Mesenchymal stem cell (in vitro differentiated cells and primary cell): ENCODE results near the gene HSH2D. TPM values are rescaled to one million over a fixed set of nuclear protein-coding genes. Genes with fewer than 3 reads are reported as not detected.

Experiments used
- DNase-seq: peaks from one replicate; pipeline ENCODE4 v3.0.0-alpha.2; 2013
- H2AFZ ChIP-seq: one replicate; pipeline ENCODE4 v1.6.1; 2013; ENCODE audit warnings: low read depth, mild to moderate bottlenecking, control low read depth, inconsistent platforms, low read length, moderate library complexity
- H2AK5ac ChIP-seq: 2 replicates; pipeline ENCODE4 v1.6.1; 2013; ENCODE audit warnings: low read length, moderate library complexity, mild to moderate bottlenecking, inconsistent platforms; ENCODE audit not compliant: severe bottlenecking
- H2BK120ac ChIP-seq: one replicate; pipeline ENCODE4 v1.6.1; 2013; ENCODE audit warnings: low read depth, mild to moderate bottlenecking, inconsistent platforms, low read length, moderate library complexity
- H2BK12ac ChIP-seq, 2 experiments: one replicate each; pipeline ENCODE4 v1.6.1; 2013; ENCODE audit warnings: inconsistent platforms in 2 of 2, low read length in 2 of 2, mild to moderate bottlenecking in 2 of 2, moderate library complexity in 2 of 2, control low read depth in 1 of 2
- H2BK15ac ChIP-seq: one replicate; pipeline ENCODE4 v1.6.1; 2013; ENCODE audit warnings: mild to moderate bottlenecking, low read depth, inconsistent platforms; ENCODE audit not compliant: poor library complexity, severe bottlenecking
- H2BK5ac ChIP-seq: 2 replicates; pipeline ENCODE4 v1.6.1; 2013; ENCODE audit warnings: low read depth, mild to moderate bottlenecking, low read length, control low read depth, inconsistent platforms; ENCODE audit not compliant: poor library complexity, severe bottlenecking
- H3K14ac ChIP-seq, 2 experiments: one replicate each; pipeline ENCODE4 v1.6.1; 2013; ENCODE audit warnings: inconsistent platforms in 2 of 2, low read length in 2 of 2, control low read depth in 1 of 2, mild to moderate bottlenecking in 1 of 2, moderate library complexity in 1 of 2
- H3K18ac ChIP-seq, 2 experiments: one replicate each; pipeline ENCODE4 v1.6.1; 2013; ENCODE audit warnings: inconsistent platforms in 2 of 2, low read length in 2 of 2, control low read depth in 1 of 2, low read depth in 1 of 2, mild to moderate bottlenecking in 1 of 2
- H3K23ac ChIP-seq, 2 experiments: one replicate each; pipeline ENCODE4 v1.6.1; 2013; ENCODE audit warnings: inconsistent platforms in 2 of 2, low read length in 2 of 2, mild to moderate bottlenecking in 2 of 2, moderate library complexity in 2 of 2, control low read depth in 1 of 2
- H3K27ac ChIP-seq: 2 replicates; pipeline ENCODE4 v1.5.1; 2013; ENCODE audit warnings: mild to moderate bottlenecking, moderate library complexity, low read length, control low read depth, inconsistent platforms; ENCODE audit not compliant: poor library complexity, severe bottlenecking
- H3K27me3 ChIP-seq, 2 experiments: 2 replicates each; pipeline versions ENCODE4 v1.6.1 to v1.7.0; 2013; ENCODE audit warnings: low read length in 2 of 2, mild to moderate bottlenecking in 2 of 2, moderate library complexity in 2 of 2, control low read depth in 1 of 2, inconsistent platforms in 1 of 2; ENCODE audit not compliant: control insufficient read depth in 1 of 2, insufficient read depth in 1 of 2
- H3K36me3 ChIP-seq, 2 experiments: 2 replicates each; pipeline versions ENCODE4 v1.6.1 to v1.7.0; 2013; ENCODE audit warnings: low read length in 2 of 2, control low read depth in 1 of 2, inconsistent platforms in 1 of 2, low read depth in 1 of 2, mild to moderate bottlenecking in 1 of 2; ENCODE audit not compliant: insufficient read depth in 2 of 2, control insufficient read depth in 1 of 2
- H3K4ac ChIP-seq, 2 experiments: one replicate each; pipeline ENCODE4 v1.6.1; 2013; ENCODE audit warnings: inconsistent platforms in 2 of 2, low read length in 2 of 2, mild to moderate bottlenecking in 2 of 2, moderate library complexity in 2 of 2, control low read depth in 1 of 2, low read depth in 1 of 2
- H3K4me1 ChIP-seq: 2 replicates; pipeline ENCODE4 v1.6.1; 2013; ENCODE audit warnings: low read depth, low read length, control low read depth; ENCODE audit not compliant: control insufficient read depth, insufficient read depth
- H3K4me2 ChIP-seq: 2 replicates; pipeline ENCODE4 v1.6.1; 2013; ENCODE audit warnings: low read length, mild to moderate bottlenecking, inconsistent platforms; ENCODE audit not compliant: poor library complexity, severe bottlenecking
- H3K4me3 ChIP-seq, 2 experiments: 2 replicates each; pipeline versions ENCODE4 v1.5.1 to v1.7.0; 2013; ENCODE audit warnings: low read length in 2 of 2, mild to moderate bottlenecking in 2 of 2, control low read depth in 1 of 2, low read depth in 1 of 2; ENCODE audit not compliant: insufficient read depth in 1 of 2
- H3K79me1 ChIP-seq: replicated peaks from 2 replicates; pipeline ENCODE4 v1.6.1; 2013; ENCODE audit warnings: mild to moderate bottlenecking, control low read depth, low read length, inconsistent platforms; ENCODE audit not compliant: poor library complexity, severe bottlenecking
- H3K9ac ChIP-seq: 2 replicates; pipeline ENCODE4 v1.7.0; 2013; ENCODE audit warnings: mild to moderate bottlenecking, low read length, moderate library complexity
- H3K9me3 ChIP-seq: 2 replicates; pipeline ENCODE4 v1.7.0; 2013; ENCODE audit warnings: mild to moderate bottlenecking, low read length; ENCODE audit not compliant: control insufficient read depth
- H4K8ac ChIP-seq: one replicate; pipeline ENCODE4 v1.6.1; 2013; ENCODE audit warnings: inconsistent platforms, mild to moderate bottlenecking, low read length, moderate library complexity
- H4K91ac ChIP-seq: one replicate; pipeline ENCODE4 v1.6.1; 2013; ENCODE audit warnings: mild to moderate bottlenecking, low read length, inconsistent platforms
- whole genome bisulfite sequencing: methylation state at CpG from one replicate; pipeline ENCODE4 v1.1.7; 2013; ENCODE audit warnings: mixed read lengths; 5-methylcytosine and 5-hydroxymethylcytosine counted together
- polyA plus RNA-seq, 2 experiments: library from polyadenylated mRNA; stranded (reverse); fragments of 200-250 nt; gene quantifications; one replicate each; pipeline ENCODE4 v1.2.3, GENCODE V29; 2013

Gene HSH2D, protein sequence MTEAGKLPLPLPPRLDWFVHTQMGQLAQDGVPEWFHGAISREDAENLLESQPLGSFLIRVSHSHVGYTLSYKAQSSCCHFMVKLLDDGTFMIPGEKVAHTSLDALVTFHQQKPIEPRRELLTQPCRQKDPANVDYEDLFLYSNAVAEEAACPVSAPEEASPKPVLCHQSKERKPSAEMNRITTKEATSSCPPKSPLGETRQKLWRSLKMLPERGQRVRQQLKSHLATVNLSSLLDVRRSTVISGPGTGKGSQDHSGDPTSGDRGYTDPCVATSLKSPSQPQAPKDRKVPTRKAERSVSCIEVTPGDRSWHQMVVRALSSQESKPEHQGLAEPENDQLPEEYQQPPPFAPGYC
- not detected for polyA plus RNA-seq (2013, experiment 1 of 2)
- not detected for polyA plus RNA-seq (2013, experiment 2 of 2)

GRCh38 chr19:16143399-16144215 is at the start of gene HSH2D:
Gene HSH2D, plus strand, starts transcription at chr19:16143685. Its CDS starts 5,066 bp downstream, at chr19:16148751.
- no peak within 1 kb of the TSS for H3K4me2 ChIP-seq
- H3K4me1 ChIP-seq, result peaks cover 3% of the 10 kb centered on the region
- no peak within 1 kb of the TSS for H3K23ac ChIP-seq
- H4K91ac ChIP-seq, result no peak within 1 kb of the TSS
- H3K9me3 ChIP-seq, result no peaks in the 10 kb centered on the region
- DNase-seq, result no peak
- no peak within 1 kb of the TSS for H2AK5ac ChIP-seq
- no peak within 1 kb of the TSS for H3K18ac ChIP-seq
- H3K9ac ChIP-seq, result no peak within 1 kb of the TSS
- H3K36me3 ChIP-seq, result no peaks in the 10 kb centered on the region
- no peak within 1 kb of the TSS for H2AFZ ChIP-seq
- no peak within 1 kb of the TSS for H3K4ac ChIP-seq
- H3K14ac ChIP-seq, result no peak within 1 kb of the TSS
- no peak within 1 kb of the TSS for H2BK5ac ChIP-seq
- H2BK12ac ChIP-seq, result no peak within 1 kb of the TSS
- H3K27me3 ChIP-seq, result peaks cover 3 to 10% of the 10 kb centered on the region in 2 experiments
- no peak within 1 kb of the TSS for H2BK120ac ChIP-seq
- H4K8ac ChIP-seq, result no peak within 1 kb of the TSS
- no peak within 1 kb of the TSS for H3K27ac ChIP-seq
- no peak within 1 kb of the TSS for H3K4me3 ChIP-seq
- H2BK15ac ChIP-seq, result no peak within 1 kb of the TSS
- WGBS, result 41% methylated on average over 12 of the region's 13 CpGs
- H3K79me1 ChIP-seq, result no peaks in the 10 kb centered on the region

- Histone ChIP-seq H4K8ac (no peak overlapping the region), H3K23ac (no peak overlapping the region), H2BK15ac (no peak overlapping the region), H3K9me3 (no peaks in the 10 kb centered on the region), H3K79me1 (peaks cover 8% of the 10 kb centered on the region), H3K36me3 (peaks cover 83 to 100% of the 10 kb centered on the region in 2 experiments), H3K14ac (no peak overlapping the region), H3K4me3 (no peak overlapping the region), H3K9ac (peak overlapping the region; percentile 11), H3K4me1 (no peaks in the 10 kb centered on the region), H2AFZ (no peak overlapping the region), H4K91ac (no peak overlapping the region), H3K27me3 (no peaks in the 10 kb centered on the region), H2AK5ac (no peak overlapping the region), H3K27ac (peak overlapping the region; percentile 19), H3K4me2 (no peak overlapping the region), H2BK12ac (no peak overlapping the region), H3K18ac (no peak overlapping the region), H2BK120ac (no peak overlapping the region), H3K4ac (no peak overlapping the region), H2BK5ac (no peak overlapping the region)
- no peak for DNase-seq
- 90% methylated on average over 10 of the region's 10 CpGs for WGBS
Observed at GRCh38 chr19:16094360-16095070, 49.0 kb upstream of the HSH2D start.

DNA sequence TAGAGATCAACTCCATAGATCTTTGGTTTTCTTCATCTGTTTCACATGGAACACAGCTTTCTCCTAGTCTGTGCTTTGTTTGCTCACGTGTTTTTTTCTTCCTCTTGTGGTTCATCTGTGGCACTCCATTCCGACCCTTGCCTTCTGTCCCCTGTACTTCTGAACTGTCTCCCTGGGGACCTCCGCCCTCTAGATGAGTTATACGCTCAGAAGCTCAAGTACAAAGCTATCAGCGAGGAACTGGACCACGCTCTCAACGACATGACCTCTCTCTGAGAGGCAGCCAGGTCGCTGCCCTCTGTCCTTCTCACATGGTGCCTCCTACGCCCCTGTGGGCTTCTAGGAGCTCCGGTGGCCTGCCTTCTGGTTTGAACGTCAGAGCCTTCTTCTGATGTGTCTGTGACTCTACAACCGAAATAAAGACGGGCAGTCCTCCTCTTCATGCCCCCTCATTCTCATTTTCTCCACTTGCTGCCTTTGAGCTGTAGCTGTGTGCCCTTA is 48.4 kb upstream of the HSH2D start:
- Histone ChIP-seq H2BK12ac (no peak overlapping the region), H3K27ac (peak overlapping the region; percentile 5), H3K4me3 (no peak overlapping the region), H3K27me3 (no peaks in the 10 kb centered on the region), H3K9ac (peak overlapping the region; percentile 11), H3K4me2 (no peak overlapping the region), H2BK5ac (no peak overlapping the region), H3K4ac (no peak overlapping the region), H2BK15ac (no peak overlapping the region), H3K14ac (no peak overlapping the region), H3K4me1 (no peaks in the 10 kb centered on the region), H4K91ac (no peak overlapping the region), H3K9me3 (no peaks in the 10 kb centered on the region), H2AK5ac (no peak overlapping the region), H3K36me3 (peaks cover 79 to 100% of the 10 kb centered on the region in 2 experiments), H4K8ac (no peak overlapping the region), H3K23ac (no peak overlapping the region), H2BK120ac (no peak overlapping the region), H2AFZ (no peak overlapping the region), H3K18ac (no peak overlapping the region), H3K79me1 (peaks cover 8% of the 10 kb centered on the region)
- 74% methylated on average over 13 of the region's 13 CpGs for WGBS
- DNase-seq, result no peak
